Lung (tissue), 12 donors: ENCODE data around the gene IL1F10. TPM values are rescaled to one million over a fixed set of nuclear protein-coding genes. Genes with fewer than 3 reads are reported as not detected.

Source experiments
- ATAC-seq: fragments of 200-7000 bp; cut with Tn5 transposase; one replicate; pipeline ENCODE4 v1.9.1; 2020; ENCODE audit warnings: moderate number of reproducible peaks; ENCODE audit not compliant: insufficient read depth, low FRiP score
- DNase-seq, 3 donors: peaks; one replicate each; pipeline ENCODE4 v3.0.0-alpha.2; 2013 to 2017
- H3K27ac ChIP-seq, 2 donors: one replicate each; pipeline ENCODE4 v1.5.1; 2013; ENCODE audit warnings: mild to moderate bottlenecking in 2 of 2, moderate library complexity in 2 of 2, control low read depth in 1 of 2, inconsistent platforms in 1 of 2, low read depth in 1 of 2, low read length in 1 of 2
- H3K27me3 ChIP-seq, 3 donors: one replicate each; pipeline ENCODE4 v1.5.1; 2013; ENCODE audit warnings: low read length in 2 of 3; ENCODE audit not compliant: control insufficient read depth in 3 of 3, insufficient read depth in 3 of 3
- H3K36me3 ChIP-seq, 4 donors: one replicate each; pipeline ENCODE4 v1.5.1; 2013; ENCODE audit warnings: low read length in 4 of 4, mild to moderate bottlenecking in 1 of 4, moderate library complexity in 1 of 4; ENCODE audit not compliant: control insufficient read depth in 4 of 4, insufficient read depth in 4 of 4
- H3K4me1 ChIP-seq, 5 donors: one replicate each; pipeline ENCODE4 v1.5.1; 2013; ENCODE audit warnings: low read length in 5 of 5, mild to moderate bottlenecking in 2 of 5, moderate library complexity in 1 of 5; ENCODE audit not compliant: control insufficient read depth in 5 of 5, insufficient read depth in 5 of 5
- H3K4me3 ChIP-seq: one replicate; pipeline ENCODE4 v1.5.1; 2013; ENCODE audit warnings: mild to moderate bottlenecking, control low read depth, moderate library complexity
- H3K9ac ChIP-seq, 2 donors: one replicate each; pipeline ENCODE4 v1.5.1; 2013; ENCODE audit warnings: low read length in 2 of 2, control low read depth in 1 of 2; ENCODE audit not compliant: insufficient read depth in 1 of 2
- H3K9me3 ChIP-seq, 4 donors: one replicate each; pipeline ENCODE4 v1.5.1; 2013; ENCODE audit warnings: low read length in 3 of 4, mild to moderate bottlenecking in 1 of 4, moderate library complexity in 1 of 4; ENCODE audit not compliant: control insufficient read depth in 4 of 4, insufficient read depth in 3 of 4
- WGBS, 2 donors: extraction: QIAGEN DNeasy Blood & Tissue Kit; methylation state at CpG; one replicate each; pipeline ENCODE4 v1.1.7; 2013; 5-methylcytosine and 5-hydroxymethylcytosine counted together
- polyA plus RNA-seq, 2 donors: library from polyadenylated mRNA; stranded (reverse); fragments of 200-250 nt; gene quantifications; one replicate each; pipeline ENCODE4 v1.2.1, GENCODE V29; 2013
- total RNA-seq, 2 donors: library from RNA; depleted of rRNA in 1 of 2; stranded (reverse); fragments of >200 nt in 1 of 2; gene quantifications; one replicate each; pipeline ENCODE4 v1.2.1, GENCODE V29; 2014 to 2021
- TF ChIP-seq, protein P1 (sequence below): IDR thresholded peaks from 2 replicates; pipeline ENCODE4 v1.5.1; 2012; ENCODE audit warnings: mild to moderate bottlenecking; ENCODE audit errors: control extremely low read depth, extremely low read depth
- donor health status: control.
- donor health status: control.
- donor health status: Bipolar disorder and iron deficiency.
- donor health status: healthy.
- donor health status: DM: yes; HTN: yes; CAD: no.

IL1F10 gene
- total and polyA plus RNA-seq, 4 donors, result not detected

DNA sequence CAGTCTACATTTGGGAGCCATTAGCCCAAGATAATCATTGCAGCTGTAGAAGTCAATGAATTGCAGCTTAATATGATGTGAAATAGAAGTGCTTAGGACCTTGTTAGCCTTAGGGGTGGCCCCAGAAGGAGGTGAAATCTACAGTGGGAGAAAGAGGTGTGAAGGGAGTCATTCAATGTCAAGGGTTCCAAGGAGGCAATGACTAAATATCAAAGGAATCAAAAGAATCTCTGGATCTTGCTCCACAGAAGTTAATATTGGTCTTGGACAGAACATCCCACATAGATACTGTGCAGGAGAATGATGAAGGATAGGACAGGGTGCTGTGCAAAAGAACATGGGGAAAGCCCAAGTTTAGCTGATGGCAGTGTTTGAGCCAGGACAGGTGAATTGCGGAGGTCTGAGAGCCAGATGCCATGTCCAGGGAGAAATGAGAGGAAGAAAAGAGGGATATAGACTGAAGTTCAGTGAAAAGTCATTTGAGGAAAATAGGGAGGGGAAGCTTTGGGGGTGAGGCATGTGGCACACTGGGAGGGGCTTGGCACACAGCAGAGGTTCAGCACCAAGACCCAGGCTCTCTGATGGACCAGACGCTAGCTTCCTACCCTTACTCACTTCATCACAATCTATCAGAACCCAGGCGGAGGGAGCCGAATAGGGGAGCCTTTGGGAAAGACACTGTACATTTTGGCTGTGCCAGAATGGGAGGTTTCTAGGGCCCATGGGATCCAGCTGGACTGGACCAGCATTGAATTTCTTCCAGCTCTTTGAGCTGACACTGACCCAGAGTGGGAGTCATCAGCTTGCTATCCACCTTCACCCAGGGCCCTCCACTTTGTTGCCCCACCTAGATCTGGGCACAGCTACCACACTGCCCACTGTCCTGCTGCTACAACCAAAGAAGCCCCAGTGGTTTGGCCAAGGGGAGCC lies 2.2 kb downstream of the IL1F10 start:
- WGBS, 2 donors, result 84 to 90% methylated on average over 4 of the region's 4 CpGs
- ATAC-seq (no peak), DNase-seq (no peak)
- peaks cover 0 to 1% (median 0%) of the 10 kb centered on the region in 4 donors for H3K9me3 ChIP-seq
- H3K4me1 ChIP-seq, result peaks cover 0 to 17% (median 5%) of the 10 kb centered on the region in 5 donors
- H3K36me3 ChIP-seq, result no peaks in the 10 kb centered on the region
- H3K9ac ChIP-seq, result no peak overlapping the region
- TF ChIP-seq, protein P1, sequence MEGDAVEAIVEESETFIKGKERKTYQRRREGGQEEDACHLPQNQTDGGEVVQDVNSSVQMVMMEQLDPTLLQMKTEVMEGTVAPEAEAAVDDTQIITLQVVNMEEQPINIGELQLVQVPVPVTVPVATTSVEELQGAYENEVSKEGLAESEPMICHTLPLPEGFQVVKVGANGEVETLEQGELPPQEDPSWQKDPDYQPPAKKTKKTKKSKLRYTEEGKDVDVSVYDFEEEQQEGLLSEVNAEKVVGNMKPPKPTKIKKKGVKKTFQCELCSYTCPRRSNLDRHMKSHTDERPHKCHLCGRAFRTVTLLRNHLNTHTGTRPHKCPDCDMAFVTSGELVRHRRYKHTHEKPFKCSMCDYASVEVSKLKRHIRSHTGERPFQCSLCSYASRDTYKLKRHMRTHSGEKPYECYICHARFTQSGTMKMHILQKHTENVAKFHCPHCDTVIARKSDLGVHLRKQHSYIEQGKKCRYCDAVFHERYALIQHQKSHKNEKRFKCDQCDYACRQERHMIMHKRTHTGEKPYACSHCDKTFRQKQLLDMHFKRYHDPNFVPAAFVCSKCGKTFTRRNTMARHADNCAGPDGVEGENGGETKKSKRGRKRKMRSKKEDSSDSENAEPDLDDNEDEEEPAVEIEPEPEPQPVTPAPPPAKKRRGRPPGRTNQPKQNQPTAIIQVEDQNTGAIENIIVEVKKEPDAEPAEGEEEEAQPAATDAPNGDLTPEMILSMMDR, result no peak
- no peaks in the 10 kb centered on the region for H3K27me3 ChIP-seq
- H3K4me3 ChIP-seq, result no peak overlapping the region
- H3K27ac ChIP-seq, result no peak overlapping the region

DNA sequence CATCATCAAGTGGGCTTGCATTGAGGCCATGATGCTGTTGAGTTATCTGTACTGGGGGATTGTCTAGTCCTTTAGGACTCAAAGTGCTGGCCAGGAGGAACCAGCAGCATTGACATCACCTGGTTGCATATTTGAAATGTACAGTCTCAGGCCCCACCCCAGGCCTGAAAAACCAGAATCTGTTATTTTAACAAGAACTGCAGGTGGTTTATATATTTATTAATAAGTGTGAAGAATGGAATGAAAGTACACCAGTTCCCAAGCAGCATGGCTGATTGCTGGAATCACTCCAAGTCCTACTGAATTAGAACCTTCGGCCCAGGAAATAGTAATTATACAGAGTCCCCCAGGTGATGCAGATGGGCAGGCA lies 2.8 kb downstream of the IL1F10 start:
- no peak for ATAC-seq
- H3K4me1 ChIP-seq, result peaks cover 0 to 17% (median 5%) of the 10 kb centered on the region in 5 donors

GRCh38 chr2:113072584-113072983 lies 4.8 kb downstream of the IL1F10 start:
- peaks cover 0 to 17% (median 5%) of the 10 kb centered on the region in 5 donors for H3K4me1 ChIP-seq
- no peak overlapping the region for H3K9ac ChIP-seq
- no peak overlapping the region for H3K4me3 ChIP-seq
- no peak for DNase-seq
- H3K27me3 ChIP-seq, result no peaks in the 10 kb centered on the region
- peak overlapping the region in 1 of 2 donors; percentile 2 for H3K27ac ChIP-seq
- TF ChIP-seq, protein P1, result no peak
- WGBS, 2 donors, result 66 to 71% methylated on average over 4 of the region's 4 CpGs
- ATAC-seq, result no peak
- H3K36me3 ChIP-seq, result no peaks in the 10 kb centered on the region
- no peaks in the 10 kb centered on the region for H3K9me3 ChIP-seq

More for the DNA sequence above, 2.8 kb downstream of the IL1F10 start:
- Histone ChIP-seq H3K27me3 (no peaks in the 10 kb centered on the region), H3K9me3 (no peaks in the 10 kb centered on the region), H3K9ac (no peak overlapping the region), H3K4me3 (no peak overlapping the region), H3K36me3 (no peaks in the 10 kb centered on the region), H3K27ac (no peak overlapping the region)
- no peak for DNase-seq
- TF ChIP-seq, protein P1, result no peak
- 75 to 84% methylated on average over 1 of the region's 1 CpG for WGBS, 2 donors
